GM21723 (cell line): ENCODE data around the gene MRFAP1.
"Not testable (repeated sequence)": the region's sequence is repeated elsewhere in the genome, so short reads cannot be mapped to it uniquely, and the experiment has no call there.

Source experiments
- ATAC-seq: cut with Tn5 transposase; IDR thresholded peaks from one replicate; pipeline ENCODE4 v1.9.1; 2021; ENCODE audit warnings: mild to moderate bottlenecking, moderate library complexity; ENCODE audit not compliant: unreplicated experiment

The MRFAP1 gene

GRCh38 chr4:6663596-6664393 lies 23.3 kb downstream of the MRFAP1 start:
- ATAC-seq, result no peak

DNA sequence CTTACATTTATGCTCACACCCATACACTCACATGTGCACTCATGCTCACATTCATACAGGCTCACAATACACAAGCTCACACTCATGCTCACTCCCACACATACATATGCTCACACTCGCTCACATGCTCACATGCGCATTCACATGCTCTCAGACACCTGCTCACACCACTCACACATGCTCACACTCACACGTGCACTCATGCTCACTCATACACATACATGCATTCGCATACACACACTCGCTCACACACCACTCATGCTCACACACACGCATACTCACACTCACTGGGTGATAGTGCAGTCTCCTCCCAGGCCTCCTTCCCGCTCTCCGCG lies 24.8 kb downstream of the MRFAP1 start:
- ATAC-seq, result no peak

DNA sequence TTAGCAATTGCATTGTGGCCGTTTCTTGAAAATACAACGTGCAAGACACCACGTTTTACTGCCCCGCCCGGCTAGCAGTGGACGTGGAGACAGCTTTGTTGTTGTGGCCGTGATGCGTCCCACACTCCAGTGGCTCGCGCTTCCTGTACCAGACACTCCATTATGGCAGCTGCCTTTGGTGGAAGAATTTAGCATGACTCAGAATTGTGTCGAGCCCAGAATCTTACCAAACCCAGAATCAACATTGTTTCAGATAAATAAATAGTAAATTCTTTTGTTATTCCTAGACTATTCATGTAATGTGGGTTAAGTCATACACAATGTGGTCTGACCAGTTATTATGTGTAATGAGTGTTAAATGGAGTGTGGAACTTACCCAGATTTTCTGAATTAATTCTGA lies 27.9 kb downstream of the MRFAP1 start:
- no peak for ATAC-seq

GRCh38 chr4:6671648-6672047 lies 31.2 kb downstream of the MRFAP1 start:
- no peak for ATAC-seq

GRCh38 chr4:6672131-6672530 lies 31.6 kb downstream of the MRFAP1 start:
- ATAC-seq, result no peak

DNA sequence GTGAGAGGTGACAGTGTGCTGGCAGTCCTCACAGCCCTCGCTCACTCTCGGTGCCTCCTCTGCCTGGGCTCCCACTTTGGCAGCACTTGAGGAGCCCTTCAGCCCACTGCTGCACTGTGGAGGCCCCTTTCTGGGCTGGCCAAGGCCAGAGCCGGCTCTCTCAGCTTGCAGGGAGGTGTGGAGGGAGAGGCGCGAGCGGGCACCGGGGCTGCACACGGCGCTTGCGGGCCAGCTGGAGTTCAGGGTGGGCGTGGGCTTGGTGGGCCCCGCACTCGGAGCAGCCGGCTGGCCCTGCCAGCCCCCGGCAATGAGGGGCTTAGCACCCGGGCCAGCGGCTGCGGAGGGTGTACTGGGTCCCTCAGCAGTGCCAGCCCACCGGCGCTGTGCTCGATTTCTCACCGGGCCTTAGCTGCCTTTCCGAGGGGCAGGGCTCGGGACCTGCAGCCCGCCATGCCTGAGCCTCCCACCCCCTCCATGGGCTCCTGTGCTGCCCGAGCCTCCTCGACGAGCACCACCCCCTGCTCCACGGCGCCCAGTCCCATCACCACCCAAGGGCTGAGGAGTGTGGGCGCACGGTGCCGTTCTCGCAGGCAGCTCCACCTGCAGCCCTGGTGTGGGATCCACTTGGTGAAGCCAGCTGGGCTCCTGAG lies 32.2 kb downstream of the MRFAP1 start:
- ATAC-seq, result not testable (repeated sequence)

- not testable (repeated sequence) for ATAC-seq
Observed at GRCh38 chr4:6673191-6673659, 32.7 kb downstream of the MRFAP1 start.

DNA sequence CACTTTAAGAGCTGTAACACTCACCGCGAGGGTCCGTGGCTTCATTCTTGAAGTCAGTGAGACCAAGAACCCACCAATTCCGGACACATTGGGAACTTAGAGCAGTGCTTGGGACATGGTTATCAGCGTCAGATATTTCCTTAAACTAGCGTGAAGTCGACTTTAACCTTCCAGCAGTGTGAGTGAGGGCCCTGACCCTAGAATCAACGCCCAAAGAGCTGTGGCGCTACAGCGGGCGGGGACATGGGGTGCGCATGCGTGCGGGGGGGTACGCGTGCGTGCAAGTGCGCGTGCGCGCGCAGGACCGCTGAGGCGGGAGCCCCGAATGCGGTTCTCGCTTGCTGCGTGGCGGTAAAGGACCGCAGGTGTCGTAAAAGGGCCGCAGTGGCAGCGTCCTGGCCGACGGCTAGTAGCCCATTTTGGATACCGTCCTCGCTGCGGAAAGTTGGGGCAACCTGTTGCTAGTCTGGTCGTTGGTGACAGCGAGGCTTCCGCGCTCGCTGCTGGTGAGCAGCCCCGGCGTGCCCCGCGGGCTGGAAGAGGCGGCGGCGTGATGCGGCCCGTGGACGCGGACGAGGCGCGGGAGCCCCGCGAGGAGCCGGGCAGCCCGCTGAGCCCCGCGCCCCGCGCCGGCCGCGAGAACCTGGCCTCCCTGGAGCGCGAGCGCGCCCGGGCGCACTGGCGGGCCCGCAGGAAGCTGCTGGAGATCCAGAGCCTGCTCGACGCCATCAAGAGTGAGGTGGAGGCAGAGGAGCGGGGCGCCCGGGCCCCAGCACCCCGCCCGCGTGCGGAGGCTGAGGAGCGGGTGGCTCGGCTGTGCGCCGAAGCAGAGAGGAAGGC lies 33.4 kb downstream of the MRFAP1 start:
- ATAC-seq, result peak; percentile 74

DNA sequence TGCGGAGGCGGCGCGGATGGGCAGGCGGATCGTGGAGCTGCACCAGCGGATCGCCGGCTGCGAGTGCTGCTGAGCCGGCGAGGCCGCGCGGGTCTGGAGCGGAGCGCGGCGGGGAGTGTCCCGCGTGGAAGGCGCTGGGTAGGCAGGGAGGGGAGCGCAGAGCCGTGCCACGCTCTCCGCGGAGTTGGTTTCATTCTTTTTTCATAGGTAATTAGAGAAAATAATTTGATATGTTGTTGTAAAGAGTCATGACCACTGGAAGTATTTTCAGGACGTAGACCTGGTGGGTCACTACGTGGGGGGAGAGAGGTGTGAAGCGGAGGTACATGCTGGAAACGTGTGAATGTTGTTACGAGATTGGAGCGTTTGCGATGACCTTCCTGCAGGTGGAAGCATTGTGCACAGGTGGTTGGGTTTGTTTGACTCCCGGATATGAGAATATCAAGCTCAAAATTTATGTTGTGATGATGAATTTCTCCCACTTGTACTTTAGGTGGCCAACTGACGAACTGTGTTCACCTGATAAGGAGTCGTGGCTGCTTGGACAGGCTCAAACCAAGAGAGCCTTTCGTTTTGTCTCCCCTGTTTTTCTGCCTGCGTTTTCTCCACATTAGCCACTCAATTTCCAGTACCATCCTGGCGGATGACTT lies 34.1 kb downstream of the MRFAP1 start:
- ATAC-seq, result peak; percentile 51

DNA sequence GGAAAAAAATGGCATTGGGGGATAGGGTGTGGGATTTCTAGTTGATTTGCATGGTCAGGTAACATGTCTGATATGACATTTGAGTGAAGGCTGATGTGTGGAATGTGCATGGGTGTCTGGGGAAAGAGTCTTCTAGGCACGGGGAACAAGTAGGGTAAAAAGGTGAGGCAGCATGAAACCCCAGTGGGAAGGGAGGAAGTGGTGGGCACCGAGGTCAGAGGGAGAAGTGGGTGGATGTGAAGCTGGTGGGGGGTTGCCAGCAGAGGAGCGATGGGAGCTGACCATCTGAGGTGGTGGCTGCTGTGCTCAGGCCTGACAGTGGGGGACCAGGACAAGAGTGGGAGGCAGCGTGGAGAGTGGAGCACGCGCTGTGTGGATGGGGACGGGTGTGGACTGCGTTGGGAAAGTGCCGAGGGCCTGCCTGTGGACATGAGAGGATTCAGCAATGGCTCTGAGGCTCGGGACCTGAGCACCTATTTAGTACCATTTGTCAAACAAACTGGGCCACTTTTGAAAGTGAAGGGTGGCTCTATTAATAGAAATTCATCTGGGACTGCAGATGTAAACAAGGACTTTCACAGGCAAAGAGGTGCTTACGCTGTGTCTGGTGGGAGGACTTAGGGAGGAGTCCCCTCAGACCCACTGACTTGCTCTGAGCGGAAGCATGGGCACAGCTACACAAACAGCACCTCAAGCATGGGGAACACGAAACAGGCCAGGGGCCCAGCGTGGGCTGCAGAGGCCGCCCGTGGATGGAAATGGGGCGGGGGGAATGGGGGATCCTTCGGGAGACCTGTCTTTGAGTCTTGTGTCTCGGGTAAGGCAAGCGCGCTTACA lies 36.5 kb downstream of the MRFAP1 start:
- ATAC-seq, result no peak

- no peak for ATAC-seq
Observed at GRCh38 chr4:6680372-6681034, 40.0 kb downstream of the MRFAP1 start.

GRCh38 chr4:6681191-6681590 lies 40.7 kb downstream of the MRFAP1 start:
- no peak for ATAC-seq

DNA sequence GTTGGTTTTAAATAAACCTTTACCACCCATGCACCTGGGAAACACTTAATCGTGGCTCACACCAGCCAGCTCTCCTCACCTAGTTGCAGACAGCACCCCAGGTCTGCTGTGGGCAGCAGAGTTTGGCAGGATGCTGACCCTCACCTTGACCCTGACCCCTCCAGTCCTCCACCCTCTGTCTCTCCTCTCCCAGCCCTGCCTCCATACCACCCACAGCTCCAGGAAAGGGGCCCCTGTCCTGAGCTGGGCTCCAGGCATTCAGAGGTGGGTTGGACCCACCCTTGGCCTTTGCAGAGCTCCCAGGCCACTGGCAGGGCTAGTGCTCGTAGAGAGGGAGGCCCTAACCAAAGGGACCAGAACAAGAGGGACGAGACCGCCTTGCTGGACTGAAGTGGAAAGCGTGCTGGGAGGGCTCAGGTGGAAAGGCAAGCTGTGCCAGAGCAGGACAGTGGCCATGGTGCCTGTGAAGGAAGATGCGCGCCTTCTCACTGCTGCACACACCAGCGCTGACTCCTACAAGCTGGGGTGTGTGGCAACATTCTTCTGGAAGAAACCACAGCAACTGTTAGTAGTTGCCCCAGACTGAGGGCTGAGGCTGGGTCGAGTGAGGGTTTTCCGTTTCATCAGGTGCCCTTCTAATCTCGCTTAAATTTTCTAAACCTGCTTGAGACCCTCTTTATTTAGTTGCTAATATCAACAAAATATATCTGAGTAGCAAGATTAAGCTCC lies 42.5 kb downstream of the MRFAP1 start:
- no peak for ATAC-seq

GRCh38 chr4:6684656-6685055 lies 44.2 kb downstream of the MRFAP1 start:
- no peak for ATAC-seq

- ATAC-seq, result no peak
Observed at GRCh38 chr4:6686104-6686787, 45.8 kb downstream of the MRFAP1 start.

DNA sequence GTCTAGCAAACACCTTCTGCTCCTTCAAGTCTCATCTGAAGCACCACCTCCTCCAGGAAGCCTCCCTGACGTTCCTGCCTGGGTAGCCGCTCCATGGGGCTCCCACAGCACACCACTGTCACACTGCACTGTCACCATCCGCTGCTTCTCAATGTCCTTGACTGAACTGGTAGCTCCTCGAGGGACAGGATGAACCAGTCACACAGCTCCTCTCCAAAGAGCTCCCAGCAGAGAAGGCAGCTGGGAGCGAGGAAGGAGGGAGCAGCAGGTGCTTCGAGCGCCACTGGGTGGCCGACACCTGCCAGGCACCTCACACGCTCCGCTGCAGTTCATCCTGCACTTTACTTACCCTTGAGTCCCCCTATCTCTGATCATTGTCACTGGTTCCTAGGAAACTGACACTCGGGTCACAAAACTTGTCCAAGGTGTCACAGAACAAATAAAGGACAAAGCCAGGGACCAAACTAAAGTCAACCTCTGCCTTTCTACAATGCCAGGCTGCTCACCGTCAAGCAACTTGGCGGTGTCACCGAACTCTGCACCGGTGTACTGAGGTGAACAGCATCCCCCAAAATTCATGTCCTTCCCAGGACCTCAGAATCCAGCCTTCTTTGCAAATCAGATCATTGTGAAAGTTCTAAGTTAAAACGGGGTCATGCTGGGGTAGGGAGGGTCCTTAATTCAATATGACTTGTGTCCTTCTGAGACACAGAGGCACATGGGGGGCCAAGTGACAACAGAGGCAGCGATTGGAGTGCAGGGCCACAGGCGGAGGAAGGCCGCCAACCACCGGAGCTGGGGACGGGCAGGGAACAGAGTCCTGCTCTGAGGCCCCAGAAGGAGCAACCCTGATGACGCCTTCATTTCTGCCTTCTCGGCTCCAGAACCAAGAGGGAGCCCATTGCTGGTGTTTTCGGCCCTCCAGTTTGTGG lies 47.7 kb downstream of the MRFAP1 start:
- ATAC-seq, result no peak

DNA sequence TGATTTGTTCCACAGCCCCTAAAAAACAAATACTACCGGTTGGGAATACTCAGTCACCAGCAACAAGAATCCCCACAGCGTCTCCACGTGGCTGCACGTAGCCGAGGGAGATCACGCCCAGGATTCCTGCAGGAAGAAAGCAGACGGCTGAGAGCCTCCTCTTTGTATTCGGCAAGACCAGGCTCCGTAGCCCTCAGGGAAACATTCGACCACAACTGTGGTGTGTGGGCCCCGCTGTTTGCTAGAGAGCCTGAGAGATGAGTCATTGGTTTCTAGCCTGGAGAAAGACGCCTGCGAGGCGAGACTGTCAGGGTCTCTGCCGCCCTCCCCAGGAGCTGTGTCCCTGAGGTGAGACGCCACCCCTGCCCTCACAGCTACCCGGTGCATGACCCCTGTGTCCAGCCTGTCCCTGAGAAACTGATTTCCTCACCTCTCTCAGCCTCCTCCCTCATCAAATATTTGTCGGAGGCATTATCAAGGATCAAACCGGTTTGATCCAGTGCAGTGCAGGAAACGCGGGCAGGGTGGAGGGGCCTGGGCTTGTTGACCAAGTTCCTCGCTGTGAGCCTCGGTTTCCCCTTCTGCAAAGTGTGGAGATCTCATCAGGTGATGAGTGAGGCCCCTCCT lies 48.5 kb downstream of the MRFAP1 start:
- peak; percentile 92 for ATAC-seq
